Activated T-helper 9 cell treated with anti-CD3 and anti-CD28 coated beads, Interleukin-2, amount 50 U/mL, for 16 hours (primary cell): ENCODE data around the gene LMX1B.
A peak's percentile ranks its signal among the peaks of the same experiment; 100 is the strongest.
"Not testable (repeated sequence)": the region's sequence is repeated elsewhere in the genome, so short reads cannot be mapped to it uniquely, and the experiment has no call there.

Experiments
- DNase-seq: peaks from one replicate; pipeline ENCODE4 v3.0.0-alpha.2; 2020; ENCODE audit warnings: low read depth

Gene LMX1B

DNA sequence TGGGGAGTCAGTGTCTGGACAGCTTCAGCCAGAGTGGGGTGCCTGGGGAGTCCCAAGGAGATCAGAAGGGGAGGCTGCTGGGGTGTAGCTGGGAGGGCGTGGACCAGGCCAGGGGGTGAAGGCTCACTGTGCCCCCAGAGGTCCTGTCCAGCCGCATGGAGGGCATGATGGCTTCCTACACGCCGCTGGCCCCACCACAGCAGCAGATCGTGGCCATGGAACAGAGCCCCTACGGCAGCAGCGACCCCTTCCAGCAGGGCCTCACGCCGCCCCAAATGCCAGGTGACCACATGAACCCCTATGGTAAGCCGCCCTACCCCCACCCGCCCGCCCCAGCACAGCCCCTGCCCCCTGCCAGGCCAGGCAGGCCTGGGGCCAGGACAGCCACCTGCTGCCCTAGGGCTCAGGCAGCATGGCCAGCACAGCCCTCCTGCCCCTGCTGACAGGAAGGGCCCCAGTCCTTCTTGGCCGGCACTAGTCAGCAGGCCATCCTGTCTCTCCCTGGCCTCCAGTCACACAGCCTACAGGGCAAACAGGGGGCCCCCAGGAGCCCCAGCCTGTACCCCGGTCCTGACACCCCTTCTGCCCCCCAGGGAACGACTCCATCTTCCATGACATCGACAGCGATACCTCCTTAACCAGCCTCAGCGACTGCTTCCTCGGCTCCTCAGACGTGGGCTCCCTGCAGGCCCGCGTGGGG lies 82.1 kb downstream of the LMX1B start:
- DNase-seq, result no peak

DNA sequence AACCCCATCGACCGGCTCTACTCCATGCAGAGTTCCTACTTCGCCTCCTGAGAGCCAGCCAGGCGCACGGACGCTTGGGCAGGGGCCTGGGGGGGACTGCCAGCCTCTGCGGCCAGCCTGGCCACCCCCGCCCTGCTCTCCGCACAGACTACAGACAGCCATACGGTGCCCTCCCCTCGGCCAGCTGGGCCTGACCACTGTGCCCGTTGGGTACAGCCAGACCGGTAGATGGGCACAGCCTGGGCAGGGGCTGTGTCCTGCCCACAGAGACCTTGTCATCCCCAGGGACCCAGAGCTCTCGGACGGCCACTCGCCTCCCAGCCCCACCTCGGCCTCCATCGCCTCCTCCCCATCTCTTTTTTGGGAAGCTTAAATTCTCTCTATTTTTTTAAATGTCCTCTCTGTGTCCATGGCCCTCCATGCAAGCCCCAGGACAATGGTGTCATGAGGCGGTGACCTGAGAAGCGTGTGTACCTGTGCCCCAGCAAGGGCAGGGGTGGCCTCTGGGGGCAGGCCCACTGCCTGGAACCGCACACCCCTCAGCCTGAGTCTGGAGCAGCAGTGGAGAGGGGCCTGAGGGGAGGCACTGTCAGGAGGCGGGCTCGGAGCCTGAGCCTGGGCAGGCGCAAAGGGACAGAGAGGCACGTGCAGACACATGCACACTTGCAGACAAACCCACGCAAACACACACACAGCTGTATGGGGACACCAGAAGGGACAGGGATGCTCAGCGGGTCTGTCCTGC lies 82.8 kb downstream of the LMX1B start:
- no peak for DNase-seq

DNA sequence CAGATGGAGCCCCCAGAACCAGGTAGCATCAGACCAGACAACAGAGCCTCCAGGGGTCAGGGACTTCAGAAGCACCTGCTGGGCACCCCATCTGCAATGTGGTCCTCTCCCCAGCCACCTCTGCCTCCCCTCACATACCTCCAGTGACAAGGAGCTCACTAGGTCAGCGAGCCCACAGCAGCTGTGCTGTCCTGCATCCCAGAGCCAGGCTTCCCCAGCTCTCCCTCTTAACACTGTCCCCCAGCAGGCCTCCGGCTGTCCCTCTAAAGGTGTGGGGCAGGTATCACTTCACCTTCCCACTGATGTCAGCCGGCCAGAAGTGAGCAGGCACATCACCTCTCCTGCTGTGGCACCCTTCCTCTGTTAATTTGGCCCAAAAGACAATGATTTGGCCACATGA lies 83.6 kb downstream of the LMX1B start:
- no peak for DNase-seq

DNA sequence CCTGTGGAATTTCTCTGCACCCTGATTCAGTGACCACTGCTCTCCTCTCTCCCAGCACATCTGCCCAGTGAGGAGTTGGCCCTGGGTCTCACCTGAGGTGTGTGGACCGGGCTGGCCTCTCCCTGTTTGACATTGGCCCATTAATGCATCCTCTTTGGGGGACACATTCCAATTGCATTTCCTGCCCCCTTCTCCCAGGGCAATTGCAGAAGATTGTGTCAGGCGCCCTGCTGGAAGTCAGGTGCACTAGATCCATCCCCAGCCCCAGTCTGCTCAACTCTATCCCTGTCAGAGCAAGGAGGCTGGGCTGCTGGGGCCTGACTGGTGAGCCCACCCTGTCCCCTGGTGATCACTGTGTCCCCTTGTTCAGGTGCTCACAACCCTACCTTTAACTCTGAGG lies 84.5 kb downstream of the LMX1B start:
- no peak for DNase-seq

DNA sequence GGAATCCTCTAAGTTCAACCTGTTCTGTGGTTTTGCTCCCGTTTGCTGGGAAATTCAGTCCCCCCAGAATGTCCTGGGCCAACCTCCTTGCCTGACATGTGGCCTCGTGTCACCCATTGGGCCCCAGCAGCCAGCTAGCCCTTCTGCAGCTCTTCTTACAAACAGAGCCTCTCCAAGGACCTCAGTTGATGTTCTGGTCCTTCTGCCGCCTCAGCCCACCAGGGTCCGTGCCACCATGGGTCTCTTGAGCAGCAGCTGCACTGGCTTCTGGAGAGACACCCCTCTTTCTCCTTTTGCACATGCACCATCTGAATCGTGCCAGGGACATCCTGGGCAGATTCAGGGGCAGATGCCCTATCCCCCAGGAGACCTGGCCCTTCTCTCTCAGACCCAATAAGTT lies 85.0 kb downstream of the LMX1B start:
- no peak for DNase-seq

DNA sequence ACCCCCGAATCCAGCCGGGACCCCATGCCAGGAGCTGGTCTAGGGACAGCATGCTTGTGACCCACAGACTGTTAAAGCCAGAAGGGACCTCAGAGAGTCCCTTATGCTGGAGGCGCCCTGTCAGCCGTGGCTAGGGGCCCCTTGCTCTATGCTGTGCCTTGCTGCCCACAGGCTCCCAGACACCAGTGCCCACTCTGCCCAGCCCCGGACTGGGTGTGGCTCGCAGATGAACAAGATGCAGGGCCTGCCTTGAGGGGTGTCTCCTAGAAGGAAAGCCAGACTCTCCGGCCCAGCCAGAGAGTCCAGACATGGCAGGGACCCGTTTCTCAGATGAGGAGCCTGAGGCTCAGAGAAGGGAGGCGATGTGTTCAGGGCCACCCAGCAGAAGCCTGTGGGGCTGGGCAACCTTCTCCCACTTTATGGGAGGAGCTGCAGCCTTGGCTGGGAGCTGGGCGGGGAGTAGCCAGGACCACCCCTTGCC lies 85.7 kb downstream of the LMX1B start:
- no peak for DNase-seq

DNA sequence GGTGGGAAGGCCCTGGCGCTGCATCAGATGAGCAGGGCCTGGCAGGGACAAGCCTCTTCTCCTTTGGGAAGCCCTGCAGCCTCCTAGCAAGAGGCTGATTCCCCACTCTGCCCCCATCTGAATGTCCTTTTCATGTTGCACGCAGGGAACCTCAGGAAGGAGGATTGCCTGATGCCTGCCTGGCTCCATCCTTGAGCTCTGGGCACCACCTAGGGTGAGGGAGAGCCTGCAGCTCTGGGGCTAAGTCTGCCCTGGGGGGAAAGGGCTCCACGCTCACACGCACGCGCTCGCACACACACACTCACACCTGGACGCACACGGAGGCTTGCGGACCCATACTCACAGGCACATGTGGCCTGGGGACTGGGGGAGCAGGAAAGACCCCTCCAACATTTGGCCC lies 86.6 kb downstream of the LMX1B start:
- no peak for DNase-seq

DNA sequence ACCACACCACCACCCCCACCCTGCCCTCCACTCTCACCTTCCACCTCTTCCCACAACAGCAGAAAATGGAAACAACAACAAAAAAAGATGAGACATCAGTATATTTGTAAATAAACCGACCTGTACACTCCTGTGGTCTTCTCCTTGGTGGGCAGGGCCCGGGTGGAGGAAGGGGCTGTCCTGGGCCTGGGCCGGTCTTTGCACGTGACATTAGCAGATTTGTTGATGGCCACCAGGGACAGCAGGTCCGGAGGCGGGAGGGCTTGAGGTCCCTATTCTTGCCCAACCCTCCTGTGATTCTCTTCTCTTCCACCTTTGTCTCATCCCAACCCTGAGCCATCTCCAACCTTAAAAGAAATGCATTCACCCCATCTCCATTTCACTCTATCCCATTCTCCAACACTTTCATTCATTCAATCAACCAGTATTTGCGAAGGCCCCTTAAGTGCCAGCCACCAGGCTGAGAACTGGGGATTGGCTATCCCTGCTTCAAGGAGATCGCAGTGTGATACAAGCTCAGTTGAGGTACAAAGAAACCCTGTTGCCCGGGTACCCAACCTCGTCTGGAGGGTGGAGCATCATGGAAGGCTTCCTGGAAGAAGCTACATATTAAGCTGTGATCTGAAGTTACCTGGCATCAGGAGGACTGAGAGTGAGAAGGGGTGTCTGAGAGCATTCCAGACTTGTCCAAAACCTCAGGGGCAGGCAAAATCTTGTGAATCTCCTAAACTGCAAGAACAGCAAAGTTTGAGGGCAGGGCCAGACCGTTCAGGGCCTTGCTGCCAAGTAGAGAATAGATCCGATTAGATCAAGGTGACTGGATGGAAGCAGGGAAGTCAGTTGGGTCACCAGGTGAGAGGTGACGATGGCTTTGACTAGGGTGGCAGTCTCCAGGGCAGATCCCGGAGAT lies 87.4 kb downstream of the LMX1B start:
- DNase-seq, result no peak

DNA sequence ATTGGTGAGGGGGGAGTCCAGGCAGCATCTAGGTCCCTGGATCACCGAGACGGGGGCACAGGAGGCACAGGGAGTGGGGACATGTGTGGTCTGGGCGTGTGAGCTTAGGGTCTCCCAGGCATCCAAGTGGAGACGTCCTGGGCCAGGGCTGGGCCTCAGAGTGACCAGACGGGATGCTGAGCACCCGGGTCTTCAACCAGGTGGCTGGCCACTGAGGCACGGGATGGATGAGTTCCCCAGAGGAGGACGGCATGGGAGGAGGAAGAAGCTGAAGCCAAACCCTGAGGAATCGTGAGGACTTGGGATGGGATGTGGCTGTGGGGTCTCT lies 88.0 kb downstream of the LMX1B start:
- DNase-seq, result no peak

DNA sequence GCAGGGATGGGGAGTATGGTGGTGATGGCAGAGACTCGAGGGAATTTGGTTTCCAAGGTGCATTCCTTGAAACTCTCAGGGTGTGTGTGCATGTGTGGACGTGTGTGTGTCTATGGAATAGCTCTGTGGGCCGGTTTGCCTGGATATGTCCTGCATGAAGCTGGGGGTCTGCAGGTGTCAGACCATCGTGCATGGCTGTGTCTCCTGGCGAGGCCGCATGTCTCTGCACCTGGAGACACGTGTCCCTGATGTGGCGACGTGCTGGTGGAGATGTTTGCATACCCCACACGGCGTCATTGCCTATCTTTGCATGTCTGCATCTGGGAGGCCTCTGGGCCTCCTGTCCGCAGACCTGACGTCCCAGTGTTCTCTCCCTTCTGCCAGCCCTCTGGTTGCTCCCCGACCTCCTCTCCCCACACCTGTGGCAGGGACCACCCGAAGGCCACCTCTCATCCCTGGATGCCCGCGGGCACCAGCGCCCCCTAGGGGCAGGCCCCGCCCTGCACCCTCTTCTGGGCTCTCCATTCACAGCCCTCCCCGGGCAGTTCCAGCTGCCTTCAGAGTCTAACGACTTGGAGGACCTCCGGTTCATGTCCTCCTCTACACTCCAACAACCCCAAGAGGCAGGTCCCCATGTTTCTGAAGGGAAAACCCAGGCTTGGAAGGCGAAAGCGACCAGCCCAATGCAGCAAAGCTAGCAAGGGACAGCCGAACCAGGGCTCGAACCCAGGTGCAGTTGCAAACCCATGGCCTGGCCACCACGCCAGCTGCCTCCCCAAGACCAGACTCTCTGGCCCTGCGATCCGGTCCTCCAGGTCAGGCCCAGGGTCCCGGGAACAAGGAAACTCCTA lies 88.6 kb downstream of the LMX1B start:
- peak; percentile 28 for DNase-seq

DNA sequence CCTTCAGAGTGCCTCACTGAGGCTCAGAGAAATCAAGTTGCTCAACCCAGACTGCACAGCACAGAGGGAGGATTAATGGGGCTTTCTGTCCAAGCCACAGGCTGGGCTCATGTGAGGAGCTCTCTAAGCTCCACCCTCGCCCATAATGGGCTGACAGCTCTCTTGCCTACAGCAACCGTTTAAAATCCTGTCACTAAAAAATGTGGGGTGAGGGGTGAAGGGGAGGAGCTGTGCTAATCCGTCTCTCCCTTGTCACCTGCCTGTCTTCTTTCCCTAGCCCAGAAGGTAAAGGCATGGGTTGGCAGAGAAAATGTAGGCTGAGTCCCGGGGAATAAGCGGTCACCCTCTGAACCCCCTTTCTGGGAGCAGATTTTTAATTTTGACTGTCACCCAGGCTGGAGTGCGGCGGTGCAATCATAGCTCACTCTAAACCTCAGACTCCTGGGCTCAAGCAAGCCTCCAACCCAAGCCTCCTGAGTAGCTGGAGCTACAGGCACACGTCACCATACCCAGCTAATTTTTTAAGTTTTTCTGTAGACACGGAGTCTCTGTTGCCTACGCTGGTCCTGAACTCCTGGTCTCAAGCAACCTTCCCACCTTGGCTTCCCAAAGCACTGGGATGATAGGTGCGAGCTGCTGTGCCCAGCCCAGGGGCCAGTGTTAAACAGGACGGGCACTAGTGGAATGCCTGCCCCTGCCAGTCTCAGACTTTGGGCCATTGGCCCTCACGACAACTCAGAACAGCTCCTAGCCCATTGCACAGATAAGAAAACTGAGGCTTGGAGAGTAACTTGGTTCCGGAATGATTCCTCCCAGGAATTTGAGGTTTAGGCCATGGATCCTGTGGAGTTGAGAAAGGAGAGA lies 89.5 kb downstream of the LMX1B start:
- no peak for DNase-seq

DNA sequence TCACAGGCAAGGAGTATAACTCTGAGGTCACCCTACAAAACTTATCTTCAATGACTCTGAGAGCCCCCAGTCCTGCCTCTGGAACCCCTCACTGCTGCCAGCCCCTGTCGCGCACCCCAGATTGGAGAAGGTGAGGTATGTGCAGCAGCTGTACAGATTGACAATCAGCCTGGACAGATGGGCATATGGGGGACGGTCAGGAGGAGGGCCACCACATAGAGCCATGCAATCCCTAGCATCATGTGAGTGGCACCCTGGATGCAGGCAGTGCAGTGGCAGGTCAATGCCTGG lies 90.1 kb downstream of the LMX1B start:
- DNase-seq, result no peak

DNA sequence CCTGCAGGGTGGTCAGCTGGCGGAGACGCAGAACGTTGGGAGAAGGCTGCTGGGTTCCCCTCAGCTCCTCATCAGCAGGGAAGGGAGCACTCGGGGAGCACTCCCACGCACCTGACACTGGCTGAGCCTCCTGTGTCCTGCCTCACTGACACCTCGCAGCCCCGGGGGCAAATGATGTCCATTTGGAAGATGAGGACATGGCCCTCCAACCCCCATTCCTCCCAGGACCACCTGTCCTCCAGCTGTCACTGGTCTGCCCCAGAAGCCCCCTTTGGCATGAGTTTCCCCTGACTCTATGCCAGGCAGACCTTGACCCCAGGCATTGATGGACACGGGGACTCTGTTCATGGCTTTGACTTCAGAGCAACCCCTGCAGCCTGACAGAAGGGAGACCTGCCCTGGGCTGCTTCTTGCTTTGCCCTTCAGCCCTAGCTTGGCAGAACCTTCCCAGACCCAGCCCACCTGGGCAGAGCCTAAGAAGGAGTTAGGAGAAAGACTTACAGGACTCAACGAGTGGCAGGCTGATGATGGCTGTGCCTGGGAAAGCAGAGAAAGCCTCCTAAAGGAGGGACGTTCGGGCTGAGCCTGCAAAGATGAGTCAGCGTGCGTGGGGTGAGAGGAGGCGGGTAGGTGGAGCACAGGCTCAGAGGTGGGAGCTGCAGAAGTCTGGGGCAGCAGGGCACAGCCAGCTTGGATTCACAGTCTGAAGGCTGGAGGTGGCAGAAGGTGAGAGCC lies 90.6 kb downstream of the LMX1B start:
- no peak for DNase-seq

DNA sequence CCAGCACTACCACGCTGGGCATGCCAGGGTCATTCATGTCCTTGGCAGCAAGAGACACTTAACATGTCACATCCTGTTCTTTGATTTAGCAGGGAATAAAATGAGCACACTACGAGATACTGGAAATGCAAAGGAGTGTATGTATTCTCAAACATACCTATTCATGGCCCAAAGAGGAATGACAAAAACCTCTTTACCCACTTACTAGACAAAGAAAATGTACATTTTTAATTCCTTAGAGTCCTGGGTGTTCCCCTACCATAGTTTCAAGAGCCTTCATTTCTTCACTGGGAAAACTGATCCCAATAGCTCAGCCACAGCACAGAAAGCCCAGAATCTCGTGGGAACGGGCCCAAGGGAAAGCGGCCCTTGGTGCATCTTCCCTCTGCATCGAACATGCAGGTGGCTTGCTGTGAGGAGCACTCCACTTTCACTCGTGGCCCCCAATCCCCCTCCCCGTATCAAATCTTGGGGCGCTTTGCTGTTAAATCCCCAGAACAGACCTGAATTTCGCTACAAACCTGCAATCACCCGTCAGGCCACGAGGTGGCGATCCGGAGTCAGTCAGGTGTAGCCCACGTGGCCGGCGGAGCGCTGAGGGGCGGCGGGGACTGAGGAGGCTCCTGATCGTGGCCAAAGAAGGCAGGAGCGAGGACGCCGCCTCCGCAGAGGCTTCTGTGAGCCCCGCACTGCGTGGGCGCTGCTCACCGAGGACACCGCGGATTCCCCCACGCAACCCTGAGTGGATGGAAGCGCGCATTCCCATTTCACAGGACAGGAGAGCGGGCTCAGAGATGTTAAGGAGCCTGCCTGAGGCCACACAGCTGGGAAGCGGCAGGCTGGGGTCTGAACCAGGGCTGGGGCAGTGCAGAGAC lies 91.4 kb downstream of the LMX1B start:
- peak; percentile 75 for DNase-seq

DNA sequence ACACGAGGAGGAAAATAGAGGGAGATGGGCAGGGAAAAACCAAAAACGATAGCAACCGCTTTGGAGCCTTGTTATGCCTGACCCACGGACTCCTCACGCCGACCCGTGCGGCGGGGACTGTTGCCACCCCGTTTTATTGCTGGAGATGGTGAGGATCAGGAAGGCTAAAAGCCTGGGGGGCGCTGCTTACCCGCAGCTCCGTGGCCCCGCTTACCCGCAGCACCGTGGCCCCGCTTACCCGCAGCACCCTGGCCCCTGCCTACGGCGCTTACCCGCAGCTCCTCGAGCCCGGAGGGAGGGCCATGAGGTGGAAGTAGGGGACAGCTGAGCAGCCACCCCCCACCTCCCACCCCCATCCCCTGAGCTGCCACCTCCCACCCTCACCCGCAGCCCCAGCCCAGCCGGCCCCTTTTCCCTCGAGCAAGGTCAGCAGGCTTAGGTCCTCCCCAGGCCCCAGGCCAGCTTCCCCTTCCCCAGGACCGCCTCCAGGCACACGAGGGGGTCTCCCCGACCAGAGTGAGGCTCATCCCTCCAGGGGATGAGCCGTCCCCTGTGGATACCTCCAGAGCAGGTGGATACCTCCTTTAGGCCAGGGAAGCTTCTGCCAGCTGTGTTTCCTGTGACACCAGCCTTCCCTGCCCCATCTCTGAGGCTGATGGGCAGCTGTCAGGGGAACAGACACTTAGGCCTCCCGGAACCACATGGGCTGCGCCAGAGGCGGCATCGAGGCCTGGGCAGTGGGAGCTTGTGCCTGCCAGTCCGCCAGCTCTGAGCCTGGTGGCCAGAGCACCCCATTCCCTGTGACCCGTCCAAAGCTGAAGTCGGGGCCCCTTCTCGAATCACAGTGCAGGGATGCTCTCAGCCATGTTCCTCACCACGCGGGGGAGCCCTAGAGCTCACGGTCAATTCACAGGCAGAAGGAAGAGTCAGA lies 92.3 kb downstream of the LMX1B start:
- DNase-seq, result peak; percentile 65

DNA sequence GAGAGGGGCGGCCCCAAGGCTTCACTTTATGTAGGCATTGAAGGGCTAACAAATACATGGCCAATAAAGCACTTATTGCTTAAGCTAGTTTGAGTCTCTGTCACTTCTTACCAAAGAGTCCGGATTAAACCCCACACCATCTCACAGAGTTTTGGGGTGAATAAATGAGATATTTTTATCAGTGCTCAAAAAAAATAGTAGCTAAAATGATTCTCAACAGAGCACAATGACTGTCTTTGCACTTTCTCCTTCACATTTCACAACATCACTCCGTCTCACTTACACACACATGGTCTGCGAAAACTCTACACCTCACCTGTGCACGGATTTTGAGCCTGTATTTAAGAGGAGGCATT lies 92.9 kb downstream of the LMX1B start:
- no peak for DNase-seq

DNA sequence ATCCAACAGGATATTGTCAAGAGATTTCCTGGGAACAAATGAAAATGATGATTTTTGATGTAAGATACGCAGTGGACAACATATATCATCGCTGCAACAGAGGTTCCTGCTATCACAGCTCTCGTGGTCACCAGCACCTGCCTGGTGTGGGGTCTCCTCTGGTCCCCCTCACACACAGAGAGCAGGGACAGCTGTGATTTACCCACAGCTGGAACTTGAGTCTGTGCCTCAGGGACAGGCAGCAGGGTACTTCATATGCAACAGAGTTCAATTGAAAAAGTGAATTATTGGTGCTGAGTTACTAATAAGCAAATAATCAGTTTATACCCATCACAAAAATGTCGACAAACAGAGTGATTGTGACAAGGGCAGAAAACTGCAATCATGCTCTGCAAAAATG lies 93.4 kb downstream of the LMX1B start:
- no peak for DNase-seq

DNA sequence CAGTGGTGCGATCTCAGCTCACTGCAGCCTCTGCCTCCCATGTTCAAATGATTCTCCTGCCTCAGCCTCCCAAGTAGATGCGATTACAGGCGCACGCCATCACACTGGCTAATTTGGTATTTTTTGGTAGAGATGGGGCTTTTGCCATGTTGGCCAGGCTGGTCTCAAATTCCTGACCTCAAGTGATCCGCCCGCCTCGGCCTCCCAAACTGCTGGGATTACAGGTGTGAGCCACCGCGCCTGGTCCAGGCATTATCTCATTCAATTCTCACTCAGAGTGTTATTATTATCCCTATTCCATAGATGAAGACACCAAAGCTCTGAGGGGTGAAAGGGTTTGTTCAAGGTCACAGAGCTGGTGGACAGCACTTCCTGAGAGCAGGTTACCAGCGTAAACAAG lies 94.0 kb downstream of the LMX1B start:
- DNase-seq, result not testable (repeated sequence)
